GM12878 (cell line): ENCODE measurements around the gene PRKCE. TPM values are rescaled to one million over a fixed set of nuclear protein-coding genes. Genes with fewer than 3 reads are reported as not detected.
A peak's percentile ranks its signal among the peaks of the same experiment; 100 is the strongest.

Source experiments
- ATF7 ChIP-seq: fragments of 450-650 bp; IDR thresholded peaks from 2 replicates; pipeline ENCODE4 v1.6.1; 2016; ENCODE audit warnings: low read depth, mild to moderate bottlenecking
- BACH1 ChIP-seq: fragments of 450-650 bp; IDR thresholded peaks from 2 replicates; pipeline ENCODE4 v1.6.1; 2017; ENCODE audit warnings: mild to moderate bottlenecking, borderline replicate concordance
- BCL11A ChIP-seq: IDR thresholded peaks from 2 replicates; pipeline ENCODE4 v1.6.1; 2011; ENCODE audit warnings: low read depth, low read length
- BRCA1 ChIP-seq: IDR thresholded peaks from 2 replicates; pipeline ENCODE4 v1.6.1; 2011; ENCODE audit warnings: low read depth, low read length, improper control_type of control experiment
- CHD2 ChIP-seq: IDR thresholded peaks from 2 replicates; pipeline ENCODE4 v1.6.1; 2011; ENCODE audit warnings: low read depth, low read length, improper control_type of control experiment, borderline replicate concordance
- CREM ChIP-seq: IDR thresholded peaks from 2 replicates; pipeline ENCODE4 v1.6.1; 2014; ENCODE audit warnings: antibody characterized with exemption, low read depth
- EP300 ChIP-seq, 2 experiments: fragments of 150-350 bp in 1 of 2; IDR thresholded peaks; 2 replicates each; pipeline ENCODE4 v1.6.1; 2011 to 2012; ENCODE audit warnings: low read depth in 2 of 2, low read length in 2 of 2, borderline replicate concordance in 1 of 2, improper control_type of control experiment in 1 of 2, inconsistent platforms in 1 of 2; ENCODE audit not compliant: control insufficient read depth in 1 of 2
- GABPA ChIP-seq: IDR thresholded peaks from 2 replicates; pipeline ENCODE4 v1.6.1; 2014; ENCODE audit warnings: antibody characterized with exemption, low read depth, mild to moderate bottlenecking, inconsistent platforms
- LARP7 ChIP-seq: fragments of 450-650 bp; IDR thresholded peaks from 2 replicates; pipeline ENCODE4 v1.6.1; 2017; ENCODE audit warnings: mild to moderate bottlenecking
- NBN ChIP-seq: fragments of 450-650 bp; IDR thresholded peaks from 2 replicates; pipeline ENCODE4 v1.6.1; 2016
- NFIC ChIP-seq: IDR thresholded peaks from 2 replicates; pipeline ENCODE4 v1.6.1; 2012; ENCODE audit warnings: low read depth, mild to moderate bottlenecking, inconsistent platforms, low read length, moderate library complexity
- NFXL1 ChIP-seq: fragments of 450-650 bp; IDR thresholded peaks from 2 replicates; pipeline ENCODE4 v1.6.1; 2017; ENCODE audit warnings: antibody characterized with exemption, mild to moderate bottlenecking, borderline replicate concordance
- NR2C1 ChIP-seq: fragments of 450-650 bp; IDR thresholded peaks from 2 replicates; pipeline ENCODE4 v1.6.1; 2017; ENCODE audit warnings: antibody characterized with exemption, mild to moderate bottlenecking, moderate library complexity
- PAX8 ChIP-seq: fragments of 450-650 bp; IDR thresholded peaks from 2 replicates; pipeline ENCODE4 v1.6.1; 2017; ENCODE audit warnings: mild to moderate bottlenecking, moderate library complexity
- SPI1 ChIP-seq: IDR thresholded peaks from 2 replicates; pipeline ENCODE4 v1.6.1; 2011; ENCODE audit warnings: low read depth, mild to moderate bottlenecking, low read length, moderate library complexity, borderline replicate concordance; ENCODE audit not compliant: insufficient read depth
- polyA plus RNA-seq, 11 experiments: library from polyadenylated mRNA; depleted of rRNA in 4 of 11; unstranded in 6 of 11; stranded (reverse) in 5 of 11; fragments of >200 nt; fragmentation: Nextera tagmentation in 4 of 11; fragmentation: Illumina TruSeq in 1 of 11; extraction: Ambion mirVana in 4 of 11; extraction: Trizol in 1 of 11; gene quantifications; 1 replicate in 1 of 11; 2 replicates in 10 of 11; pipeline versions ENCODE4 v1.2.1 to v1.2.3, GENCODE V29; 2011 to 2016; ENCODE audit warnings: inconsistent platforms in 2 of 11, missing spikeins in 2 of 11, low read depth in 1 of 11
- total RNA-seq, 4 experiments: library from RNA; depleted of rRNA in 3 of 4; stranded (reverse); fragments of >200 nt in 3 of 4; fragmentation: Illumina TruSeq in 1 of 4; extraction: Trizol in 1 of 4; gene quantifications; 2 replicates each; pipeline versions ENCODE4 v1.2.1 to v1.2.3, GENCODE V29; 2013 to 2021
- TF ChIP-seq, protein P1 (sequence below): IDR thresholded peaks from 2 replicates; pipeline ENCODE4 v1.6.1; 2011; ENCODE audit warnings: low read depth, mild to moderate bottlenecking, low read length, moderate library complexity, borderline replicate concordance; ENCODE audit errors: extremely low read depth
- TF ChIP-seq, protein P2 (sequence below): fragments of 150-350 bp; IDR thresholded peaks from 2 replicates; pipeline ENCODE4 v1.6.1; 2016; ENCODE audit warnings: low read depth, low read length
- TF ChIP-seq, protein P3 (sequence below), 3 experiments: IDR thresholded peaks in 2 of 3; conservative IDR thresholded peaks in 1 of 3; 2 replicates each; pipeline ENCODE4 v1.5.1; 2011; ENCODE audit warnings: low read depth in 3 of 3, low read length in 3 of 3, mild to moderate bottlenecking in 3 of 3, control low read depth in 2 of 3, moderate library complexity in 2 of 3, inconsistent platforms in 1 of 3, mixed read lengths in 1 of 3; ENCODE audit not compliant: control insufficient read depth in 2 of 3, insufficient read depth in 1 of 3; ENCODE audit errors: extremely low read depth in 1 of 3
- TF ChIP-seq, protein P4 (sequence below): IDR thresholded peaks from 2 replicates; pipeline ENCODE4 v1.6.1; 2011; ENCODE audit warnings: mild to moderate bottlenecking, low read depth, low read length, moderate library complexity; ENCODE audit not compliant: insufficient replicate concordance
- TF ChIP-seq, protein P5 (sequence below): fragments of 450-650 bp; IDR thresholded peaks from 2 replicates; pipeline ENCODE4 v1.6.1; 2017; ENCODE audit warnings: low read depth, mild to moderate bottlenecking, moderate library complexity

The PRKCE gene
- total and polyA plus RNA-seq, 10 of the 15 experiments (the other 5 are each of a cell fraction or from before 2014, with no cell fraction given): 2.6 to 28.2 (median 11.3) TPM

DNA sequence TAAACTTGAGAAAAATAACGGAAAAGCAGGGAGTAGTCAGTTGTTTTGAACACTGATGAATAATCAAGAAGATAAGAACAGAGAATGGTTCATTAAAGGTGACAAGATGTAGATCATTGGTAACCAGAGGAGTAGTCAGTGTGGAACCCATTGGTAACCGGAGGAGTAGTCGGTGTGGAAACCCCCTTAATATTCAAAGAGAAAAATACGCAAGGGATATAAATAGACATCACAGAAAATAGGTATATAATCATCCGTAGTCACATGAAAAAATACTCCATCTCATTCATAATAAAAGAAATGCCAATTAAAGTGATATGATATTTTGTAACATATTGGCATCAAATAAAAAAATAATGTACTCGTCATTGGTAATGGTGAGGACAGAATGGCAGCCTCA lies 575.1 kb downstream of the PRKCE start (continued):
- TF ChIP-seq, protein P1, sequence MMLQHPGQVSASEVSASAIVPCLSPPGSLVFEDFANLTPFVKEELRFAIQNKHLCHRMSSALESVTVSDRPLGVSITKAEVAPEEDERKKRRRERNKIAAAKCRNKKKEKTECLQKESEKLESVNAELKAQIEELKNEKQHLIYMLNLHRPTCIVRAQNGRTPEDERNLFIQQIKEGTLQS: no peak
- no peak for TF ChIP-seq GABPA
- TF ChIP-seq ATF7: peak; percentile 61; the same call in 1 of the 2 replicates
- no peak for TF ChIP-seq CHD2
- no peak for TF ChIP-seq LARP7
- TF ChIP-seq, protein P2, sequence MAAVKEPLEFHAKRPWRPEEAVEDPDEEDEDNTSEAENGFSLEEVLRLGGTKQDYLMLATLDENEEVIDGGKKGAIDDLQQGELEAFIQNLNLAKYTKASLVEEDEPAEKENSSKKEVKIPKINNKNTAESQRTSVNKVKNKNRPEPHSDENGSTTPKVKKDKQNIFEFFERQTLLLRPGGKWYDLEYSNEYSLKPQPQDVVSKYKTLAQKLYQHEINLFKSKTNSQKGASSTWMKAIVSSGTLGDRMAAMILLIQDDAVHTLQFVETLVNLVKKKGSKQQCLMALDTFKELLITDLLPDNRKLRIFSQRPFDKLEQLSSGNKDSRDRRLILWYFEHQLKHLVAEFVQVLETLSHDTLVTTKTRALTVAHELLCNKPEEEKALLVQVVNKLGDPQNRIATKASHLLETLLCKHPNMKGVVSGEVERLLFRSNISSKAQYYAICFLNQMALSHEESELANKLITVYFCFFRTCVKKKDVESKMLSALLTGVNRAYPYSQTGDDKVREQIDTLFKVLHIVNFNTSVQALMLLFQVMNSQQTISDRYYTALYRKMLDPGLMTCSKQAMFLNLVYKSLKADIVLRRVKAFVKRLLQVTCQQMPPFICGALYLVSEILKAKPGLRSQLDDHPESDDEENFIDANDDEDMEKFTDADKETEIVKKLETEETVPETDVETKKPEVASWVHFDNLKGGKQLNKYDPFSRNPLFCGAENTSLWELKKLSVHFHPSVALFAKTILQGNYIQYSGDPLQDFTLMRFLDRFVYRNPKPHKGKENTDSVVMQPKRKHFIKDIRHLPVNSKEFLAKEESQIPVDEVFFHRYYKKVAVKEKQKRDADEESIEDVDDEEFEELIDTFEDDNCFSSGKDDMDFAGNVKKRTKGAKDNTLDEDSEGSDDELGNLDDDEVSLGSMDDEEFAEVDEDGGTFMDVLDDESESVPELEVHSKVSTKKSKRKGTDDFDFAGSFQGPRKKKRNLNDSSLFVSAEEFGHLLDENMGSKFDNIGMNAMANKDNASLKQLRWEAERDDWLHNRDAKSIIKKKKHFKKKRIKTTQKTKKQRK: no peak
- no peak for TF ChIP-seq PAX8
- peak; percentile 21 to 31; a peak in 1 of 4 replicates for TF ChIP-seq EP300 (IDR thresholded peaks at IDR 0.05; ENCODE audit: borderline replicate concordance in 1 of 2, control insufficient read depth in 1 of 2, low read depth in 2 of 2, low read length in 2 of 2)
- TF ChIP-seq SPI1: no peak
- TF ChIP-seq BACH1: no peak
- TF ChIP-seq NFIC: peak; percentile 64; the same call in 1 of the 2 replicates
- TF ChIP-seq, protein P3, sequence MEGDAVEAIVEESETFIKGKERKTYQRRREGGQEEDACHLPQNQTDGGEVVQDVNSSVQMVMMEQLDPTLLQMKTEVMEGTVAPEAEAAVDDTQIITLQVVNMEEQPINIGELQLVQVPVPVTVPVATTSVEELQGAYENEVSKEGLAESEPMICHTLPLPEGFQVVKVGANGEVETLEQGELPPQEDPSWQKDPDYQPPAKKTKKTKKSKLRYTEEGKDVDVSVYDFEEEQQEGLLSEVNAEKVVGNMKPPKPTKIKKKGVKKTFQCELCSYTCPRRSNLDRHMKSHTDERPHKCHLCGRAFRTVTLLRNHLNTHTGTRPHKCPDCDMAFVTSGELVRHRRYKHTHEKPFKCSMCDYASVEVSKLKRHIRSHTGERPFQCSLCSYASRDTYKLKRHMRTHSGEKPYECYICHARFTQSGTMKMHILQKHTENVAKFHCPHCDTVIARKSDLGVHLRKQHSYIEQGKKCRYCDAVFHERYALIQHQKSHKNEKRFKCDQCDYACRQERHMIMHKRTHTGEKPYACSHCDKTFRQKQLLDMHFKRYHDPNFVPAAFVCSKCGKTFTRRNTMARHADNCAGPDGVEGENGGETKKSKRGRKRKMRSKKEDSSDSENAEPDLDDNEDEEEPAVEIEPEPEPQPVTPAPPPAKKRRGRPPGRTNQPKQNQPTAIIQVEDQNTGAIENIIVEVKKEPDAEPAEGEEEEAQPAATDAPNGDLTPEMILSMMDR (IDR thresholded peaks at IDR 0.05 in 2 of 3, conservative IDR thresholded peaks at IDR 0.05 in 1 of 3; ENCODE audit: control insufficient read depth in 2 of 3, extremely low read depth in 1 of 3, insufficient read depth in 1 of 3, low read depth in 3 of 3, low read length in 3 of 3): no peak
- TF ChIP-seq BCL11A: no peak
- TF ChIP-seq, protein P4, sequence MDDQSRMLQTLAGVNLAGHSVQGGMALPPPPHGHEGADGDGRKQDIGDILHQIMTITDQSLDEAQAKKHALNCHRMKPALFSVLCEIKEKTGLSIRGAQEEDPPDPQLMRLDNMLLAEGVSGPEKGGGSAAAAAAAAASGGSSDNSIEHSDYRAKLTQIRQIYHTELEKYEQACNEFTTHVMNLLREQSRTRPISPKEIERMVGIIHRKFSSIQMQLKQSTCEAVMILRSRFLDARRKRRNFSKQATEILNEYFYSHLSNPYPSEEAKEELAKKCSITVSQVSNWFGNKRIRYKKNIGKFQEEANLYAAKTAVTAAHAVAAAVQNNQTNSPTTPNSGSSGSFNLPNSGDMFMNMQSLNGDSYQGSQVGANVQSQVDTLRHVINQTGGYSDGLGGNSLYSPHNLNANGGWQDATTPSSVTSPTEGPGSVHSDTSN: no peak
- TF ChIP-seq CREM: 0 out of 2 replicates have a peak, but pooled peaks have one; percentile 22
- TF ChIP-seq NBN: no peak
- TF ChIP-seq NFXL1: no peak
- TF ChIP-seq NR2C1: no peak
- TF ChIP-seq, protein P5, sequence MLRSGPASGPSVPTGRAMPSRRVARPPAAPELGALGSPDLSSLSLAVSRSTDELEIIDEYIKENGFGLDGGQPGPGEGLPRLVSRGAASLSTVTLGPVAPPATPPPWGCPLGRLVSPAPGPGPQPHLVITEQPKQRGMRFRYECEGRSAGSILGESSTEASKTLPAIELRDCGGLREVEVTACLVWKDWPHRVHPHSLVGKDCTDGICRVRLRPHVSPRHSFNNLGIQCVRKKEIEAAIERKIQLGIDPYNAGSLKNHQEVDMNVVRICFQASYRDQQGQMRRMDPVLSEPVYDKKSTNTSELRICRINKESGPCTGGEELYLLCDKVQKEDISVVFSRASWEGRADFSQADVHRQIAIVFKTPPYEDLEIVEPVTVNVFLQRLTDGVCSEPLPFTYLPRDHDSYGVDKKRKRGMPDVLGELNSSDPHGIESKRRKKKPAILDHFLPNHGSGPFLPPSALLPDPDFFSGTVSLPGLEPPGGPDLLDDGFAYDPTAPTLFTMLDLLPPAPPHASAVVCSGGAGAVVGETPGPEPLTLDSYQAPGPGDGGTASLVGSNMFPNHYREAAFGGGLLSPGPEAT: peak; percentile 87
- TF ChIP-seq BRCA1: no peak
